ENCODE results near the gene CDKAL1.

Gene CDKAL1

GRCh38 chr6:20841806-20842205 is 307.5 kb downstream of the CDKAL1 start:
- no peak overlapping the region for H3K4me3 ChIP-seq (ENCODE audit: low read depth, low read length)
- TF ChIP-seq CTCF (IDR thresholded peaks at IDR 0.05; ENCODE audit: borderline replicate concordance, insufficient read depth, low read depth, low read length), result no peak

- no peak overlapping the region for H3K4me3 ChIP-seq (ENCODE audit: low read depth, low read length)
- no peak for TF ChIP-seq CTCF (IDR thresholded peaks at IDR 0.05; ENCODE audit: borderline replicate concordance, insufficient read depth, low read depth, low read length)
Measured at GRCh38 chr6:20845592-20845991, 311.3 kb downstream of the CDKAL1 start.

- no peak for TF ChIP-seq CTCF (IDR thresholded peaks at IDR 0.05; ENCODE audit: borderline replicate concordance, insufficient read depth, low read depth, low read length)
- no peak overlapping the region for H3K4me3 ChIP-seq (ENCODE audit: low read depth, low read length)
Measured at GRCh38 chr6:20846602-20847028, 312.4 kb downstream of the CDKAL1 start.

- TF ChIP-seq CTCF (IDR thresholded peaks at IDR 0.05; ENCODE audit: borderline replicate concordance, insufficient read depth, low read depth, low read length), result no peak
Measured at GRCh38 chr6:20847904-20848303, 313.6 kb downstream of the CDKAL1 start.

GRCh38 chr6:20850686-20851416 is 316.6 kb downstream of the CDKAL1 start:
- no peak for TF ChIP-seq CTCF (IDR thresholded peaks at IDR 0.05; ENCODE audit: borderline replicate concordance, insufficient read depth, low read depth, low read length)
- H3K4me3 ChIP-seq (ENCODE audit: low read depth, low read length), result no peak overlapping the region

More at GRCh38 chr6:20847904-20848303, 313.6 kb downstream of the CDKAL1 start:
- no peak overlapping the region for H3K4me3 ChIP-seq (ENCODE audit: low read depth, low read length)

- no peak for TF ChIP-seq CTCF (IDR thresholded peaks at IDR 0.05; ENCODE audit: borderline replicate concordance, insufficient read depth, low read depth, low read length)
- H3K4me3 ChIP-seq (ENCODE audit: low read depth, low read length), result no peak overlapping the region
Measured at GRCh38 chr6:20851795-20852194, 317.5 kb downstream of the CDKAL1 start.

- no peak for TF ChIP-seq CTCF (IDR thresholded peaks at IDR 0.05; ENCODE audit: borderline replicate concordance, insufficient read depth, low read depth, low read length)
- H3K4me3 ChIP-seq (ENCODE audit: low read depth, low read length), result no peak overlapping the region
Measured at GRCh38 chr6:20853828-20854227, 319.6 kb downstream of the CDKAL1 start.
